GM23338 (cell line): Measurements from ENCODE around the gene PILRB.

Experiments
- CREB1 ChIP-seq: fragments of 250-450 bp; sonication (Bioruptor Pico); IDR thresholded peaks from 2 replicates; pipeline ENCODE4 v1.5.0; 2020; ENCODE audit warnings: low read depth, mild to moderate bottlenecking, moderate library complexity
- EZH2 ChIP-seq: fragments of 200-600 bp; sonication (generic); IDR thresholded peaks from one replicate; pipeline ENCODE4 v1.8.0; 2017; ENCODE audit warnings: antibody characterized with exemption, mild to moderate bottlenecking, low read depth; ENCODE audit not compliant: unreplicated experiment
- EZH2phosphoT487 ChIP-seq: fragments of 200-600 bp; sonication (generic); IDR thresholded peaks from one replicate; pipeline ENCODE4 v1.8.1; 2018; ENCODE audit warnings: antibody characterized with exemption; ENCODE audit not compliant: unreplicated experiment
- POLR2AphosphoS5 ChIP-seq: IDR thresholded peaks from 2 replicates; pipeline ENCODE4 v1.6.1; 2016; ENCODE audit warnings: antibody characterized with exemption, low read depth
- ZNF331 ChIP-seq: fragments of 250-450 bp; sonication (Bioruptor Pico); IDR thresholded peaks from 2 replicates; pipeline ENCODE4 v1.5.0; 2020; ENCODE audit warnings: low read depth, mild to moderate bottlenecking, moderate library complexity
- TF ChIP-seq, protein P1 (sequence below): IDR thresholded peaks from one replicate; pipeline ENCODE4 v1.6.1; 2018; ENCODE audit warnings: antibody characterized with exemption; ENCODE audit not compliant: unreplicated experiment
- TF ChIP-seq, protein P2 (sequence below), 2 experiments: fragments of 200-600 bp in 1 of 2; sonication (generic) in 1 of 2; conservative IDR thresholded peaks; 2 replicates each; pipeline versions ENCODE4 v1.5.1 to v1.6.1; 2016 to 2017; ENCODE audit warnings: antibody characterized with exemption in 2 of 2, low read depth in 2 of 2, mild to moderate bottlenecking in 2 of 2, moderate library complexity in 1 of 2

DNA sequence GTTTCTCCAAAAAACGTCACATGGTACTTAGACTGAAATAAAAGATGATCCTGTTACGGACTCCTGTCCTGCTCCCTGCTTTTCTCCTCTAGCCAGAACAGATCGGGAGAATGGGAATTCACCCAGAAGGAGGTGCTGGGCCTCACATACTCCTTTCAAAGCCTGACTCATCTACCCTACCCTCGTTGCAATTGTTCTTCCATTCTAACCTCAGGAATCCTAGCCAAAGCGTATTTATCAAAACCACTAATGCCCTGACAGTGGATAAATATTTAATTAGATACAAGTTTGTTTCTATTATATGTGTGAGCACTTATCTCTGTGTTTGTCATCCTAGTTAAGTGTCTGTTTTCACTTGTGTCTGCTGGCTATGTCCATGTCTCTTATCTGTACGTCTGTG is 48.9 kb downstream of the PILRB start:
- TF ChIP-seq EZH2phosphoT487 (no peak), POLR2AphosphoS5 (no peak), EZH2 (no peak), ZNF331 (CRISPR knock-in tag) (no peak), CREB1 (CRISPR knock-in tag) (no peak)
- TF ChIP-seq, protein P1, sequence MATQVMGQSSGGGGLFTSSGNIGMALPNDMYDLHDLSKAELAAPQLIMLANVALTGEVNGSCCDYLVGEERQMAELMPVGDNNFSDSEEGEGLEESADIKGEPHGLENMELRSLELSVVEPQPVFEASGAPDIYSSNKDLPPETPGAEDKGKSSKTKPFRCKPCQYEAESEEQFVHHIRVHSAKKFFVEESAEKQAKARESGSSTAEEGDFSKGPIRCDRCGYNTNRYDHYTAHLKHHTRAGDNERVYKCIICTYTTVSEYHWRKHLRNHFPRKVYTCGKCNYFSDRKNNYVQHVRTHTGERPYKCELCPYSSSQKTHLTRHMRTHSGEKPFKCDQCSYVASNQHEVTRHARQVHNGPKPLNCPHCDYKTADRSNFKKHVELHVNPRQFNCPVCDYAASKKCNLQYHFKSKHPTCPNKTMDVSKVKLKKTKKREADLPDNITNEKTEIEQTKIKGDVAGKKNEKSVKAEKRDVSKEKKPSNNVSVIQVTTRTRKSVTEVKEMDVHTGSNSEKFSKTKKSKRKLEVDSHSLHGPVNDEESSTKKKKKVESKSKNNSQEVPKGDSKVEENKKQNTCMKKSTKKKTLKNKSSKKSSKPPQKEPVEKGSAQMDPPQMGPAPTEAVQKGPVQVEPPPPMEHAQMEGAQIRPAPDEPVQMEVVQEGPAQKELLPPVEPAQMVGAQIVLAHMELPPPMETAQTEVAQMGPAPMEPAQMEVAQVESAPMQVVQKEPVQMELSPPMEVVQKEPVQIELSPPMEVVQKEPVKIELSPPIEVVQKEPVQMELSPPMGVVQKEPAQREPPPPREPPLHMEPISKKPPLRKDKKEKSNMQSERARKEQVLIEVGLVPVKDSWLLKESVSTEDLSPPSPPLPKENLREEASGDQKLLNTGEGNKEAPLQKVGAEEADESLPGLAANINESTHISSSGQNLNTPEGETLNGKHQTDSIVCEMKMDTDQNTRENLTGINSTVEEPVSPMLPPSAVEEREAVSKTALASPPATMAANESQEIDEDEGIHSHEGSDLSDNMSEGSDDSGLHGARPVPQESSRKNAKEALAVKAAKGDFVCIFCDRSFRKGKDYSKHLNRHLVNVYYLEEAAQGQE, result no peak
- TF ChIP-seq, protein P2, sequence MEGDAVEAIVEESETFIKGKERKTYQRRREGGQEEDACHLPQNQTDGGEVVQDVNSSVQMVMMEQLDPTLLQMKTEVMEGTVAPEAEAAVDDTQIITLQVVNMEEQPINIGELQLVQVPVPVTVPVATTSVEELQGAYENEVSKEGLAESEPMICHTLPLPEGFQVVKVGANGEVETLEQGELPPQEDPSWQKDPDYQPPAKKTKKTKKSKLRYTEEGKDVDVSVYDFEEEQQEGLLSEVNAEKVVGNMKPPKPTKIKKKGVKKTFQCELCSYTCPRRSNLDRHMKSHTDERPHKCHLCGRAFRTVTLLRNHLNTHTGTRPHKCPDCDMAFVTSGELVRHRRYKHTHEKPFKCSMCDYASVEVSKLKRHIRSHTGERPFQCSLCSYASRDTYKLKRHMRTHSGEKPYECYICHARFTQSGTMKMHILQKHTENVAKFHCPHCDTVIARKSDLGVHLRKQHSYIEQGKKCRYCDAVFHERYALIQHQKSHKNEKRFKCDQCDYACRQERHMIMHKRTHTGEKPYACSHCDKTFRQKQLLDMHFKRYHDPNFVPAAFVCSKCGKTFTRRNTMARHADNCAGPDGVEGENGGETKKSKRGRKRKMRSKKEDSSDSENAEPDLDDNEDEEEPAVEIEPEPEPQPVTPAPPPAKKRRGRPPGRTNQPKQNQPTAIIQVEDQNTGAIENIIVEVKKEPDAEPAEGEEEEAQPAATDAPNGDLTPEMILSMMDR (conservative IDR thresholded peaks at IDR 0.05; ENCODE audit: low read depth in 2 of 2), result no peak
